Measurements from ENCODE around the gene OR13C8.
"Not testable (repeated sequence)": the region's sequence is repeated elsewhere in the genome, so short reads cannot be mapped to it uniquely, and the experiment has no call there.

OR13C8 gene, protein sequence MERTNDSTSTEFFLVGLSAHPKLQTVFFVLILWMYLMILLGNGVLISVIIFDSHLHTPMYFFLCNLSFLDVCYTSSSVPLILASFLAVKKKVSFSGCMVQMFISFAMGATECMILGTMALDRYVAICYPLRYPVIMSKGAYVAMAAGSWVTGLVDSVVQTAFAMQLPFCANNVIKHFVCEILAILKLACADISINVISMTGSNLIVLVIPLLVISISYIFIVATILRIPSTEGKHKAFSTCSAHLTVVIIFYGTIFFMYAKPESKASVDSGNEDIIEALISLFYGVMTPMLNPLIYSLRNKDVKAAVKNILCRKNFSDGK

DNA sequence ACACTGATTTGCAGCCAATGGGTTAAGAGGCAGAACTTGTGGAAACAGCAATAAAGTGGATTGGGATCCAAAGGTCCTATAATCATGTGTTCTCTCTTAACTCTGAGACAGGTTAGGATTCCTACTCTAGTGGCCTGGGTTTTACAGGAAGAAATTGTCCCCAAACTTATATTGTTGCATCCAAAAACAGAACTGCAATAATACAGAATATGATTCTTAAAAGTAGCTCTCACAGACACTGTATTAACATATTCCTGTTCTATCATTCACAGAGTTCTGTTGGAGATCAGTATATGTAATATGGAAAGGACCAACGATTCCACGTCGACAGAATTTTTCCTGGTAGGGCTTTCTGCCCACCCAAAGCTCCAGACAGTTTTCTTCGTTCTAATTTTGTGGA is at the start of gene OR13C8:
Gene OR13C8 (plus strand): TSS at position 301 of the 400 bp plus-strand sequence. CDS start 0 bp downstream, at position 301.
- no peak for DNase-seq (ENCODE audit: low spot score)

DNA sequence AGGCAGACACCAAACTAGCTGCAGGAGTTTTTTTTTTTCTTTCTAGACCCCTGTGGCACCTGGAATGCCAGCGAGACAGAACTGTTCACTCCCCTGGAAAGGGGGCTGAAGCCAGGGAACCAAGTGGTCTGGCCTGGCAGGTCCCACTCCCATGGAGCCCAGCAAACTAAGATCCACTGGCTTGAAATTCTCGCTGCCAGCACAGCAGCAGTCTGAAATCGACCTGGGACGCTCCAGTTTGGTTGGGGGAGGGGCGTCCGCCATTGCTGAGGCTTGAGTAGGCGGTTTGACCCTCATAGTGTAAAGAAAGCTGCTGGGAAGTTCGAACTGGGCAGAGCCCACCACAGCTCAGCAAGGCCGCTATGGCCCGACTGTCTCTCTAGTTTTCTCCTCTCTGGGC is 48.7 kb upstream of the OR13C8 start:
- not testable (repeated sequence) for DNase-seq (ENCODE audit: low spot score)

DNA sequence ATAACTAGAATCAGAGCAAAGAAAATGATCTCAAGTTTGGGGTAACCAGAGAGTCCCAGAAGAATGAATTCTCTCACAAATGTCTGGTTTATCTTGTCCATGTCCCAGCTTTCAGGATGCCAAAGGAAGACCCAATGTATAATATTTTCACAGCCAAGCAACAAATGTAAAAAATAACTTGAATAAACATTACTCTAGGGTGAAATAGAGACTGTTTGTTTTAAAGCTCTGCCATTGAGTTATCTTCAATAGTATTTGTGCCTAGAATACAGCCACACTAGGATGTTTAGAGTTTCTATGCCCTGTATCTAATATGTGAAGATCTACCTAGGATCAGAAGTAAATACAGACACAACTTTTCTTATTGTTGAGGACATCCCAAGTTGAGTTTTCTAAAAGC is 41.9 kb upstream of the OR13C8 start, which contains the start of gene OR13C4:
Gene OR13C4 (minus strand): TSS at position 101 of the 400 bp plus-strand sequence. CDS start 0 bp downstream, at position 101.
- DNase-seq (ENCODE audit: low spot score): no peak

DNA sequence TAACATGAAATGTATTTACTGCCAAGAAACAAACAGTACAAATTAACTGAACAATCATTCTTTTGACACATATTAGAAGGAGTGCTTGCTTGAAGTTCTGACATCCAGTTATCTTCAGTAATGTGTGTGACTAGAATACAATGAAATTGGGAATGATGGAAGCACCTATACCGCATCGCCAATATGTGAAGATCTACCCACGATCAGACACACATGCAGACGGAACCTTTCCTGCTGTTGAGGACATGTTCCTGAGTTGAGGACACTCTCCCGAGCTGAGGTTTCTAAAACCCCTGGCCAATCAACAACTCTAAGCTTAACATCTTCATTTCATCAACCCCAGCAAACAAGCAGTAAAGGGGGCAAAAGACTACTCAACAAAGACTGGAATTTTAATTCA is 32.2 kb upstream of the OR13C8 start, which contains the start of gene OR13C3:
Gene OR13C3 (minus strand): TSS at position 101 of the 400 bp plus-strand sequence. CDS start 133 bp downstream, outside the sequence.
- DNase-seq (ENCODE audit: low spot score): no peak

DNA sequence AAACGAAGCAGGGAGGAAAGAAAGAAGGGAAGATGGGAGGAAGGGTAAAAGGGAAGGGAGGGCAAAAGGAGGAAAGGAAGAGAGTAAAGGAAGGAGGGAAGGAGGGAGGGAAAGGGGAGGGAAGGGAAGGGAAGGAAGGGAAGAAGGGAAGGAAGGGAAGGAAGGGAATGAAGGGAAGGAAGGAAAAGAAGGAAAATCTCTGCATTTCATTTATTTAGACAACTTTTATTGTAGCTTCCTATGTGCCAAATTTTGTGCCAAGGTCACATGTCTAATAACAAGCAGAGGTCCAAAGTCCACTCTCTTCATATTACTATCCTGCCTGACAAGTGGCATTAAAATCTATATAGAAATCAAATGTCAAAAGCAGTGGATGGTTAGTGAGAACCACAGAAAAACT is 29.7 kb upstream of the OR13C8 start:
- no peak for DNase-seq (ENCODE audit: low spot score)

DNA sequence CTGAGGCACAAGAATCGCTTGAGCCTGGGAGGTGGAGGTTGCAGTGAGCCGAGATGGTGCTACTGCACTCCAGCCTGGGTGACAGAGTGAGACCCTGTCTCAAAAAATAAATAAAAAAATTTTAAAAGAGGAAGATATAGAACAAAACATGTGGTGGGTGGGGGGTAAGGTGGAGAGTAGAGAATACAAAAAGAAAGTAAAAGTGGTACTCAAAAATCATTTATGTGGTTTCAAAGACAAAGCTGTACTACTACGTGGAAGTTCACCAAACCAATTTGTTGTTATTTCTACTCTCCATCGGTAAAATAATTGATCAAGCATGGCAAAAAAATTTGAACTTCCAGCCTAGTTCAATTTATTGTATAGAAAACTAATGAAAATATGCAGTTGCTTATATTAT is 24.3 kb upstream of the OR13C8 start:
- no peak for DNase-seq (ENCODE audit: low spot score)

DNA sequence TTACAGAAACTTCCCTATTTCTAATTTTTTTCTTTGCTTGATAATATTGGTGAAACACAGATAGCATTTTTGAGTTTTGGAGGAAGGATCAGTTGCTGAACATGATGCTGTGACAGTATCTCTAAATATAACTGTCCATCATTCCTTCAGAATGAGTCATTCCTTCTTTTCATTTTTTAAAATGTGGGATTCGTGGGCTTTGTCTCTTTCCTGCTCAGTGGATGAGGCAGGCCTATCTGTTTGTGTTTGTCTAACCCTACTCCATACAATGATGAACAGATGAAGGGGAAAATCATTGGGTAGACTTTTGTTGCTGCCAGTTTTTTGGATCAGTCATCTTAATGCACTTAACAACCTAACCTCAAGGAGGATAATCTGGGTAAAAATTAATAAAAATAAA is 15.7 kb upstream of the OR13C8 start:
- DNase-seq (ENCODE audit: low spot score): no peak

DNA sequence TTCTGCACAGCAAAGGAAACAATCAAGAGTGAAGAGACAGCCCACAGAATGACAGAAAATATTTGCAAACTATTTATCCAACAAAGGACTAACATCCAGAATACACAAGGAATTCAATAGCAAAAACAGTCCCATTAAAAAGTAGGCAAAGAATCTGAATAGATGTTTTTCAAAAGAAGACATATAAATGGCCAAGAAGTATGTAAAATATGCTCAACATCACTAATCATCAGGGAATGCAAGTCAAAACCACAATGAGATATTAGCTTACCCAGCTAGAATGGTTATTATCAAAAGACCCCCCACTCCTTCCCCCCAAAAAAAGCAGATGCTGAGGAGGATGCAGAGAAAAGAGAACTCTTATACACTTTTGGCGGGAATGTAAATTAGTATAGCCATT is 13.4 kb upstream of the OR13C8 start:
- no peak for DNase-seq (ENCODE audit: low spot score)

DNA sequence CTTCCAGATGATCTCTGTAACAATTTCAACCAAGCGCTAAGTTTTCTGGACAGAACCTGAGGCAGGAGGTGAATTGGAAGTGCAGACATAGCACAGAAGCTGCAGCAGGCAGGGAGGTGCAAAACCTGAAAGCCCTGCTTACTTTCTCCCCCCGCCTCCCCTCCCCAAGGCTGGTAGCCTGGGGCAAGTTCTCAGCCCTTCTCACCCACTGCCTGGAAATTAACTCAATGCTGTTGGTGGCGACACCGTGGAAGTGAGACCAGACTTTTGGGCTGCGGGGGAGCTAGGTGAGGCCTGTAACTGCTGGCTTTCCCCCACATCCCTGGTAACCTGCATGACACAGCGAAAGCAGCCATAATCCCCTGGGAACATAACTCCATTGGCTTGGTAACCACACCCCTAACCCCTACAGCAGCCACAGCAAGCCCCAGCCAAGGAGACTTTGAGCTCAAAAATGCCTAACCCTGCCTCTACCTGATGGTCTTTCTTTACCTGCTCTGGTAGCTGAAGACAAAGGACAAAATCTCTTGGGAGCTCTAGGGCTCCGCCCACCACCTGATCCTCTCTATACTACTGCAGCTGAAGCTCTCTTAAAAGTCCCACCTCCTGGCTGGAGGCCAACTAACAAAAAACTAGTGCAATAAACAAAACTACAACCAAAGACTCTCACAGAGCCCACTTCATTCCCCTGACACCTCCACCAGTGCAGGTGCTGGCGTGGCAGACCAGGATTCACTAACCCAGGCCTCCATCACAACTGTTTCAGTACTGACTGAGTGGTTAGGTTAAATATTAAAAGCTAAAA is 11.9 kb upstream of the OR13C8 start:
- DNase-seq (ENCODE audit: low spot score): no peak

DNA sequence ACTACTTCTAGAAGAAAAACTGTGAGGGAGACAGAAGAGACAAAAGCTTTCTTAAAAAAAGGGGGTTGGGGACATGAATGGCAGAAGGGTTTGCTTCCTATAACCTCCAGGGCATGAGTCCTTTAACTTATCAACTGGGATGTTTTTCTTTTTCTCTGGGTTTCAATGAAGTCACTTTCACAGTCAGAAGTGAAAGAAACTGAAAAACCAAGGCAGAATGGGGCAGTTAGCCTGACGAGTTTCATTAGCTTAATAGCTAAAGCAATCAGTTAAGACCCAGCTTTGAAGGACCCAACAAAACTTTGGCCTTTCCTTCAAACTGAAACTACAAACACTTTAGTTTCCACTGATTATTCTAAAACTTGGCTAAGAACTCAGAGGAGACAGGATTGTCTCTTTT is 4.6 kb upstream of the OR13C8 start:
- no peak for DNase-seq (ENCODE audit: low spot score)

DNA sequence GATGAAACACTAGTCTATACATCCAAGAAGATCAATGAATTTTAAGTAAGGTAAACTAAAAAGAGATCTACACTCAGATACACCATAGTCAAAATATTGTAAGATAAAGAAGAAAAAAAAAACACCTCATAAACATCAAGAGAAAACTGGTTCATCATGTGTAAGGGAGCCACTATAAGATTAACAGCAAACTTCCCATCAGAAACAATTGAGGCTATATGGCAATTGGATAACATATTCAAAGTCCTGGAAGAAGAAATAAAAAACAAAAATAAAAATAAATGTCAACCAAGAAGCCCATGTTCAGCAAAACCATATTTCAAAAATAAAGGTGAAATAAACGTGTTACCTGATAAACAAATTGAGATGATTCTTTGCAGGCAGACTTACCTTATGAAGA is 3.6 kb downstream of the OR13C8 start:
- DNase-seq (ENCODE audit: low spot score): no peak

DNA sequence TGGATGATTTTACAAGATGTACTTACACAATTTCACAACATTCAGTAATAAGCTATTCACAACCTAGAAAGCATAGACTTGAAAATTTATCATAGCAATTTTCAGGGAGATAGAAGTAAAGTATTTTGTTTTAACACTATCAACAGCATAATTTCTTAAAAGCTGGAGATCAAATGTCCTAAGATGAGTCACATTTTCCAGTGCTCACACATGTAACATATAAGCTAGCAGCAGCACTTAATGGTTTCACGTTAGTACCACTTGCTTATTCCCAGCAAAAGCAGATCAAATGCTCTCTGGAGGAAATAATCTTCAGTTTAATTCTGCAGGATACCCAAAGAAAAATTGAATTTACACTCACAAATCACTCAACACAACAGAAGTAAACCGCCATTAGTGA is 6.5 kb downstream of the OR13C8 start:
- DNase-seq (ENCODE audit: low spot score): no peak

DNA sequence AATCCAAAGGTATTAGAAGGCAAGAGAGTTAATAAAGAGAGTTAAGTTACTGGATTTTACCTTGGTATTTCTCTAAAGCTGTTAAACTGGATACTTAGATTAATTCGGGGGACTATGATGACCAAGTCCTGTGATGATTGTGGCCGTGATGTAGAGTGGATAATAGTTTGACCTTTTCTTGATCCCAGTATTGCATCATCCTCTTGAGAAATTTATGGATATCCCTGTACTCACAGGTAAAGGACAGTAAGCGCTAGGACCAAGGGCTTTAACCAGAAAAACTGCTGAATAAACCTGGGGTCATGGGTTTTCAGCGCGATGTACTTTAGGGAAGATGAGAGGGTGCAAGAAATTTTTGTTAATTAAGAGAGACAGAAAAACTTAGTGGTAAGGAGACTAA is 8.3 kb downstream of the OR13C8 start:
- DNase-seq (ENCODE audit: low spot score): no peak

DNA sequence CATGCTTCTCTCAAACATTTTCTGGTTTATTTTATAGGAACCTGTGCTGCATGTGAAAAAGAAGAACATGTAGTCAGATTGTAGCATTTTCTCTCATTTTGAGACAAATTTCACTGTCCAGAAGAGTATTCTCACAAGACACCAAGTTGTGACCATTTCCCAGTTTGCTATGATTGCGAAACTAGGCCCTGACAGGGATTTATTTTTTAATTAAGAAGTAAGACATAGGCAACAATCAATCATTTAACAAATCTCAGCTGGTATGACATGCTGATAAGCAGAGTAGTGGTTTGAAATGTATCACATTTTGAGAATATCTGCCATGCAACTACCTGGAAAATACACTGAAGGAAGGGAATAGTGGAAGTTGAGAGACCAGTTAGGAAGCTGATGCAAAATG is 11.6 kb downstream of the OR13C8 start:
- DNase-seq (ENCODE audit: low spot score): no peak

DNA sequence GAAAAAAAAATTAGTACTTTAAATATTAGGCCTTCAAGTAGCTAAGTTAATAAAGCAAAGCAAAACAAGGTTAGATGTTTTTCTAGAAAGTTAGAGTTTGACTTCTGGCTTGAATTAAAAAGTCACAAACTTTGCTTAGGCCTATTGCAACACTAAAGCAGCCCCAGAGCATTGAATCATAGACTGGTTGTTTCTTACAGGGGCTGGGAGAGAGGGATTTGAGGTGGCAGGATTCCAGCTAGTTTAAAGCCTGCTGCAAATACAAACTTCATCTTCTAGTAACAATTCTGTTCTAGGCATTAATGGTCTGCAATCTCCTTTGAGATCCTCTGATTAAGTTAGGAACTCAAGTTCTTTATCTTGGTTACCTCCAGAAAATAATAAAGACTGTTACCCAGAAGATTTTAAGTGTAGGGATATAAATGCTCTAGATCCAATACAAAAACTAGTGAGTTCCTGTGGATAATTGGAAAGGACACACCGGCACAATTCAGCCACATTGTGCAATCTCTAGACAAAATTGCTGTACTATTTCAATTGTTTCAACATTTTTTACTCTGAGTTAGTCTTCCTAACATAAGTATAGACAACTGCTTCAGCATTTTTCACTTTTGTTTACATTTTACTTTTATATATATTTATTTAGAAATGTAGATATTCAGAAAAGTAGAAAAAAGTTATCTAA is 17.7 kb downstream of the OR13C8 start:
- no peak for DNase-seq (ENCODE audit: low spot score)

DNA sequence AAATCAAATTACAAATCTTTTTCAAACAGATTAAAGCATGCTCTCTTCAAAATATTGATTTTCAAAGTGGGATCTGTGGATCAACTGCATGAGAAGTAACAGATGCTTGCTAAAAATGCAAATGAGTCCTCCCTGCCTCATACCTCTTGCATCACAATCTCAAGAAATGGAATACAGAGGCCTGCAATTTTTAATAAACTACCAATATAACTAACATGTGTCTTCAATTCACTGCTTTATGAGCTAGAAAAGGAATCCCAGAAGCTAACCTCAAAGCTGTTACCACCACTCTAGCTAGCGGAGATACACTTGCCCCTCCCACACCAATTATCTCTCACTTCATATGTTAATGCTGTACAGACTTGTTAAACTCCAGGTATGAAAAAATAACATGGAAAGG is 20.7 kb downstream of the OR13C8 start:
- no peak for DNase-seq (ENCODE audit: low spot score)

DNA sequence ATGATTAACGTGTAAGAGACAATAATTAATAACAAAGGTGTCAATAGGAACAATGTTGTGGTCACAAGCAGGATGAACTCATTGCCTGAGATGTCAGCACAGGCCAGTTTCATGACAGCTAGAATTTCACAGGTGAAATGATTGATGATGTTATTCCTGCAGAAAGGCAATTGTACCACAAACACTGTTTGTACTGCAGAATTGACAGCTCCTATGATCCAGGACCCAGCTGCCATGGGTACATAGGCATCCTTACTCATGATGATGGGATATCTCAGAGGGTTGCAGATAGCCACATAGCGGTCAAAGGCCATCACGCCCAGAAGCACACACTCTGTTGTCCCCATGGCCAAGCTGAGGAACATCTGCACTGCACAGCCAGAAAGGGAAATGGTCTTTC is 29.8 kb downstream of the OR13C8 start:
- DNase-seq (ENCODE audit: low spot score): not testable (repeated sequence)

DNA sequence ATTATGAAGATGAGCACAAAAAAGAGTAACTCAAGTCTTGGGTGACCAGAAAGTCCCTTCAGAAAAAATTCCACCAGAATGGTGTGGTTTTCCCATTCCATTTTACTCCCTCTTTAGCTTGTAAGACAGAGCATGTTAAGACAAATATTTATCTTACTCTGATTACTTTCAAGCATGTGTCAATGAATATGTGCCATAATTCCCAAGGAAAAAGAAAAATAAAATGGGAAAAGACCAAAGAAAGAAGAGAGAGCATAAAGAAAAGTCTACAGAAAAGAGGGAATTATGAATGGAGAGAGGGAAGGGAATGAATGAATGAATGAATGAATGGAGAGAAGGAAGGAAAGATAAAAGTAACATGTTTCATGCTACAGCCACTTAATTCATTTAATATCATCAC is 30.3 kb downstream of the OR13C8 start, which contains the start of gene OR13C5:
Gene OR13C5 (minus strand): TSS at position 101 of the 400 bp plus-strand sequence. CDS start 0 bp downstream, at position 101.
- DNase-seq (ENCODE audit: low spot score): not testable (repeated sequence)

DNA sequence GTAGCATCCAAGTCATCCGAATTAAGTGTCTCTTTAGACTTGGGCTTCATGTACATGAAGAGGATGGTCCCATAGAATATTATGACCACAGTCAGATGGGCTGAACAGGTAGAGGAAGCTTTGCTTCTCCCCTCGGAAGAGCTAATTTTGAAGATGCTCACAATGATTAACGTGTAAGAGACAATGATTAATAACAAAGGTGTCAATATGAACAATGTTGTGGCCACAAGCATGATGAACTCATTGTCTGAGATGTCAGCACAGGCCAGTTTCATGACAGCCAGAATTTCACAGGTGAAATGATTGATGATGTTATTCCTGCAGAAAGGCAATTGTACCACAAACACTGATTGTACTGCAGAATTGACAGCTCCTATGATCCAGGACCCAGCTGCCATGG is 35.8 kb downstream of the OR13C8 start:
- DNase-seq (ENCODE audit: low spot score): no peak

DNA sequence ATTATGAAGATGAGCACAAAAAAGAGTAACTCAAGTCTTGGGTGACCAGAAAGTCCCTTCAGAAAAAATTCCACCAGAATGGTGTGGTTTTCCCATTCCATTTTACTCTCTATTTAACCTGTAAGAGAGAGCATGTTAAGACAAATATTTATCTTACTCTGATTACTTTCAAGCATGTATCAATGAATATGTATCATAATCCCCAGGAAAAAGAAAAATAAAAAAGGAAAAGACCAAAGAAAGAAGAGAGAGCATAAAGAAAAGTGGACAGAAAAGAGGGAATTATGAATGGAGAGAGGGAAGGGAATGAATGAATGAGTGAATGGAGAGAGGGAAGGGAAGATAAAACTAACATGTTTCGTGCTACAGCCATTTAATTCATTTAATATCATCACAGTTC is 36.6 kb downstream of the OR13C8 start, which contains the start of gene OR13C2:
Gene OR13C2 (minus strand): TSS at position 101 of the 400 bp plus-strand sequence. CDS start 0 bp downstream, at position 101.
- not testable (repeated sequence) for DNase-seq (ENCODE audit: low spot score)

DNA sequence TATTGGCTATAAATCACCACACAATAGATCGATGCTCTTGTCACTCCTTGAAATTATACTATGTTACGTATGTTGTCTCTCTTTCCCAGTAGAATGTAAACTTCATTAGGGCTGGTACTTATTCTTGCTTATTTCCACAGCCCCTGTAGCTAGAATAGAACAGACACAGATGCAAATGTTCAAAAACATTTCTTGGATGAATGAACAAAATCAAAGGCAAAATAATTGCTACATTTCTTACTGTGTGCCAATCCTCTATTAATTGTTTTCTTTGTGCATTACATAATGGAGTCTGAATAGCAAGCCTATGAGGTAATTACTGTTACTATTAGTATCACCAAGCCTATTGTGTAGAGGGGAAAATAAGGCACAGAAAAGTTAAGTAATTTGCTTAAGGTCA is 37.2 kb downstream of the OR13C8 start:
- no peak for DNase-seq (ENCODE audit: low spot score)

DNA sequence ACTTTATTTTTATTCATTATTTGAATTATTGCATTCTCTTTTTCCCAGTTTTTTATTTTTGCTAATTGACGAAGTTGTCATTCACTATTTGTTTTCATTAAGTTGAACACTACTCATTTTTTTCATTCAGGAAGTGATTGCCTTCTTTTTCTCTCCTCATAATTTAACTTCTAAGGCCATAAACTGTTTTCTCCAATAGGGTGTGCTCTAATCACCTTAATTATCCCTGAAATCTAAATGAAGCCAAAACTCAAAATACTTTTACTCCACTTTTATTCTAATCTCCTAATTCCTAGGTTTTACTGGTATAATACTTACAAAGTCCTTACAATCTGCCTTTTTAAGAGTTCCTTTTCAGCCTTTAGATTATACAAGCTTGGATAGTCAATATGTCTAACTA is 39.4 kb downstream of the OR13C8 start:
- no peak for DNase-seq (ENCODE audit: low spot score)

Data from germinal center (tissue), 1 donor.